ENCODE measurements around the gene COL27A1.

The COL27A1 gene

DNA sequence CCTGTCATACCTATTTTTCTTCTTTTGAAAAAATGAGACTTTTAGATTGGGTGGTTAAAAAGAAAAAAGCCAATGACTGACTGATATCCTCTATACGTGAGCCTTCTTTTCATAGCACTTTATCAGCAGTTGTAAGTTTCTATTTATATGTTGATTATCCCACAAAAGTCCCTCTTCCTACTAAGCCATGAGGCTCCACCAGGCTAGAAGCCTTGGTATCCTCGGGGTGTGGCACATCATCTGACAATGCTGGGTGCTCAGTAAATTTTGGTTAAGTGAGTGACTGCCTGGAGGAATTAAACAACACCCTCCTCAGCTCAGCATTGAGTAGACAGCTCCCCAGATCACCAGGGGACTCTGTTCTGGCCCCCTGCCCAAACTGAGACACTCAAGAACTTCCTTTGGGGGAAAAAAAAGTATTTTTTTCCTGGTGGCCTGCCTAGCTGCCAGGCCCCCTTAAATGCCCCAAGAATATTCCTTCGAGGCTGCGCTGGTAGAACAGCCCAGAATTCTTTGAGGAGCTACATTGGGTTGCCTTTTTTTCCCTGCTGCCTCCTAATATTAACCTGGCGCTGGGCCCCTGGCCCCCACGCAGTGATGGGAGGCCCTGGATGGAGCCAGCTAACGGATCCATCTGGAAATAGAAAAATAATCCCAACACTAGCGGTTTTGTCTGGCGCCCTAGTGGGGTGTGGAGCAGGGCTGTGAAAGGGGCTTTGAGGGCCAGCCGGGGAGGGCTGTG is 23.4 kb upstream of the COL27A1 start:
- peaks cover 0 to 41% (median 0%) of the 10 kb centered on the region in 3 experiments for H3K27me3 ChIP-seq (ENCODE audit: control insufficient read depth in 3 of 3, insufficient read depth in 3 of 3, low read depth in 1 of 3, low read length in 3 of 3)
- H2BK5ac ChIP-seq (ENCODE audit: low read length), result no peak overlapping the region
- H2AFZ ChIP-seq (ENCODE audit: low read length), result no peak overlapping the region
- no peak overlapping the region for H3K14ac ChIP-seq (ENCODE audit: low read length)
- H3K9me3 ChIP-seq (replicated peaks in 1 of 2; ENCODE audit: control insufficient read depth in 2 of 2, insufficient read depth in 1 of 2, low read depth in 1 of 2, low read length in 2 of 2), result peaks cover 2 to 5% of the 10 kb centered on the region in 2 donors
- no peaks in the 10 kb centered on the region for H3K36me3 ChIP-seq (replicated peaks in 1 of 2; ENCODE audit: control insufficient read depth in 2 of 2, insufficient read depth in 2 of 2, low read length in 2 of 2)
- H2BK12ac ChIP-seq (ENCODE audit: low read length), result no peak overlapping the region
- no peak for DNase-seq (ENCODE audit: low spot score)
- no peaks in the 10 kb centered on the region for H3K4me1 ChIP-seq (ENCODE audit: control insufficient read depth in 2 of 2, insufficient read depth in 1 of 2, low read depth in 1 of 2, low read length in 2 of 2)
- H2BK120ac ChIP-seq (ENCODE audit: low read depth, low read length), result no peak overlapping the region
- no peak overlapping the region for H3K4me3 ChIP-seq (ENCODE audit: low read length in 2 of 2)
- H4K8ac ChIP-seq (ENCODE audit: low read depth, low read length), result no peak overlapping the region
- no peaks in the 10 kb centered on the region for H3K79me1 ChIP-seq (ENCODE audit: low read depth, low read length)
- peak overlapping the region; percentile 71 for H3K18ac ChIP-seq (ENCODE audit: low read length)
- H3K9ac ChIP-seq (ENCODE audit: low read depth, low read length, poor library complexity), result no peak overlapping the region
- no peak overlapping the region for H2AK5ac ChIP-seq (ENCODE audit: low read depth, low read length)
- H4K91ac ChIP-seq (ENCODE audit: low read depth, low read length, poor library complexity), result no peak overlapping the region
- H3K4me2 ChIP-seq (ENCODE audit: insufficient read depth, low read length, poor library complexity, severe bottlenecking), result no peak overlapping the region
- peak overlapping the region; percentile 28 for H3K23ac ChIP-seq (ENCODE audit: low read depth, low read length, poor library complexity)
- no peak overlapping the region for H3K4ac ChIP-seq (ENCODE audit: low read length)
- H3K27ac ChIP-seq (replicated peaks; ENCODE audit: low read length), result no peak overlapping the region
- H2BK15ac ChIP-seq (ENCODE audit: low read length), result no peak overlapping the region
- no CpG with 5 or more reads among the region's 10 CpGs for WGBS, 2 donors (ENCODE audit: extremely low coverage in 2 of 2, insufficient read length in 2 of 2, insufficient replicate concordance in 1 of 2)

DNA sequence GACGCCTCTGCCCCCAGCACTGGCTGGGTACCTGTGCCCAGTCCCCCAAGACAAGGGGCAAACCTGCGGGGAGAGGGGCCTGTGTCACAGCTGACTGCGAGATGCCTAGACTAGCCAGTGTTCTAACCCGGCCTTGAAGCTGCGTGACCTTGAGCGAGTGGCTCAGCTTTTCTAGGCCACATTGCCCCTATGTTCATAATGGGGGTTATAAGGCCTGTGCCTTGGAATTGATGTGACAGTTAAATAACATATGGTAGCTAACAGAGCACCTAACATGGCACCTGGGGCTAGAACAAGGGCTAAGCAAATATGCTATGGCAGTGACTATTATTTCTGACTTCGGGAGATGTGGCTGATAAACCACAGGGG is 22.8 kb upstream of the COL27A1 start:
- Histone ChIP-seq H3K4ac (ENCODE audit: low read length) (no peak overlapping the region), H3K36me3 (replicated peaks in 1 of 2; ENCODE audit: control insufficient read depth in 2 of 2, insufficient read depth in 2 of 2, low read length in 2 of 2) (no peaks in the 10 kb centered on the region), H4K8ac (ENCODE audit: low read depth, low read length) (no peak overlapping the region), H2BK15ac (ENCODE audit: low read length) (no peak overlapping the region), H2BK12ac (ENCODE audit: low read length) (no peak overlapping the region), H3K9ac (ENCODE audit: low read depth, low read length, poor library complexity) (no peak overlapping the region), H3K9me3 (replicated peaks in 1 of 2; ENCODE audit: control insufficient read depth in 2 of 2, insufficient read depth in 1 of 2, low read depth in 1 of 2, low read length in 2 of 2) (peaks cover 2 to 5% of the 10 kb centered on the region in 2 donors), H3K79me1 (ENCODE audit: low read depth, low read length) (no peaks in the 10 kb centered on the region), H2BK120ac (ENCODE audit: low read depth, low read length) (no peak overlapping the region), H3K4me1 (ENCODE audit: control insufficient read depth in 2 of 2, insufficient read depth in 1 of 2, low read depth in 1 of 2, low read length in 2 of 2) (no peaks in the 10 kb centered on the region), H3K18ac (ENCODE audit: low read length) (peak overlapping the region; percentile 71), H2AK5ac (ENCODE audit: low read depth, low read length) (no peak overlapping the region), H4K91ac (ENCODE audit: low read depth, low read length, poor library complexity) (no peak overlapping the region), H3K27me3 (ENCODE audit: control insufficient read depth in 3 of 3, insufficient read depth in 3 of 3, low read depth in 1 of 3, low read length in 3 of 3) (peaks cover 0 to 44% (median 0%) of the 10 kb centered on the region in 3 experiments), H3K27ac (replicated peaks; ENCODE audit: low read length) (no peak overlapping the region), H2BK5ac (ENCODE audit: low read length) (no peak overlapping the region), H3K4me3 (ENCODE audit: low read length in 2 of 2) (no peak overlapping the region), H2AFZ (ENCODE audit: low read length) (no peak overlapping the region), H3K4me2 (ENCODE audit: insufficient read depth, low read length, poor library complexity, severe bottlenecking) (no peak overlapping the region), H3K14ac (ENCODE audit: low read length) (no peak overlapping the region), H3K23ac (ENCODE audit: low read depth, low read length, poor library complexity) (peak overlapping the region; percentile 28)
- WGBS, 2 donors (ENCODE audit: extremely low coverage in 2 of 2, insufficient read length in 2 of 2, insufficient replicate concordance in 1 of 2), result no CpG with 5 or more reads among the region's 7 CpGs
- no peak for DNase-seq (ENCODE audit: low spot score)

DNA sequence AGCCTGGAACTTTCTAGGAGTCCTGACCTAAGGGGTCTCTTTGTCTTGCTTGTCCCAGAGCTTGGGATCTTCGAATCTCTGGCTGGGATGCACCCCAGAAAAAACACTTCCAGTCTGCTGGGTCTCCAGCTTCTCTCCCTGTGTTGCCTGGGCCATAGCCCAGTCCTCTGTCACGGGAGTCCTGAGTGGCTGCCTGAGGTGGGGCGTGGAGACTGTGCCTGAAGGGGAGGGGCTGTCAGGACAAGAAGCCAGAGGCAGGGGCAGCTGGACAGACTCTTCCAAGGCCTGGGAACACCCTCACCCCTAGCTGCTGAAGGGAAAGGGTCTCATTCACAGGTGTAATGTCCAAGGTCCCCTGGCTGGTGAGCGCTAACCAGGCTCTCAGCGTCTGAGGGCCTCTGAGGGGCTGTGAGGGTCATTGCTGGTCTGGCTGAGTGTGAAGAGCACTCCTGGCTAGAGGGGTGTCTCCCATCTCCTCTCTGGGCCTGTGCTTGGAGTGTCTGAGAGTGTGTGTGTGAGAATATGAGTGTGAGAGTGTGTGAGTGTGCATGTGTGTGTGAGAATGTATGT is 20.4 kb upstream of the COL27A1 start:
- Histone ChIP-seq H2BK15ac (ENCODE audit: low read length) (peak overlapping the region; percentile 35), H2AK5ac (ENCODE audit: low read depth, low read length) (peak overlapping the region; percentile 37), H3K23ac (ENCODE audit: low read depth, low read length, poor library complexity) (no peak overlapping the region), H3K4me2 (ENCODE audit: insufficient read depth, low read length, poor library complexity, severe bottlenecking) (no peak overlapping the region), H2BK12ac (ENCODE audit: low read length) (no peak overlapping the region), H3K36me3 (replicated peaks in 1 of 2; ENCODE audit: control insufficient read depth in 2 of 2, insufficient read depth in 2 of 2, low read length in 2 of 2) (no peaks in the 10 kb centered on the region), H2BK120ac (ENCODE audit: low read depth, low read length) (no peak overlapping the region), H3K79me1 (ENCODE audit: low read depth, low read length) (no peaks in the 10 kb centered on the region), H3K9me3 (replicated peaks in 1 of 2; ENCODE audit: control insufficient read depth in 2 of 2, insufficient read depth in 1 of 2, low read depth in 1 of 2, low read length in 2 of 2) (peaks cover 2 to 5% of the 10 kb centered on the region in 2 donors), H3K27me3 (ENCODE audit: control insufficient read depth in 3 of 3, insufficient read depth in 3 of 3, low read depth in 1 of 3, low read length in 3 of 3) (peaks cover 0 to 43% (median 0%) of the 10 kb centered on the region in 3 experiments), H3K14ac (ENCODE audit: low read length) (no peak overlapping the region), H2AFZ (ENCODE audit: low read length) (no peak overlapping the region), H3K4ac (ENCODE audit: low read length) (no peak overlapping the region), H3K4me1 (ENCODE audit: control insufficient read depth in 2 of 2, insufficient read depth in 1 of 2, low read depth in 1 of 2, low read length in 2 of 2) (no peaks in the 10 kb centered on the region), H3K4me3 (ENCODE audit: low read length in 2 of 2) (no peak overlapping the region), H3K18ac (ENCODE audit: low read length) (peak overlapping the region; percentile 44), H4K8ac (ENCODE audit: low read depth, low read length) (no peak overlapping the region), H3K27ac (replicated peaks; ENCODE audit: low read length) (no peak overlapping the region), H3K9ac (ENCODE audit: low read depth, low read length, poor library complexity) (no peak overlapping the region), H4K91ac (ENCODE audit: low read depth, low read length, poor library complexity) (no peak overlapping the region), H2BK5ac (ENCODE audit: low read length) (no peak overlapping the region)
- no CpG with 5 or more reads among the region's 5 CpGs for WGBS, 2 donors (ENCODE audit: extremely low coverage in 2 of 2, insufficient read length in 2 of 2, insufficient replicate concordance in 1 of 2)
- no peak for DNase-seq (ENCODE audit: low spot score)

DNA sequence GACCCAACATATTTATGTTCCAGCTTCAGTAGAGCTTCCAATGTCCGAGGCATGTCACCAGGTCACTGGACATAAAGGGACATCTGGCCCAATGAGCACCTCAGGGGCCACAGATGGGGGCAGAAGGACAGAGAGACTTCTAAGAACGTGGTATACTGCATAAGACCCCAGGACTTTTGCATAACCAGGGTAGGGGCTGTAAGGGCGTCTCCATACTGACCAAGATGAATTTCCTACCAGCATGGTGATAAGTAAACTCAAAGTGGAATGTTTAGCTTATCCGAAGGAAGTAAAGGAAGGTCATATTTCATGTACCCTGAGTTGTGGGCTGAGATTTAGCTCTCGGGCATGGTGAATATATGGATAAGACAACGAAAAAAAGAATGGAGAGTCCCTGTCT is 17.5 kb upstream of the COL27A1 start:
- Histone ChIP-seq H3K14ac (ENCODE audit: low read length) (no peak overlapping the region), H3K4ac (ENCODE audit: low read length) (no peak overlapping the region), H2AK5ac (ENCODE audit: low read depth, low read length) (no peak overlapping the region), H4K8ac (ENCODE audit: low read depth, low read length) (no peak overlapping the region), H2BK12ac (ENCODE audit: low read length) (no peak overlapping the region), H3K27me3 (ENCODE audit: control insufficient read depth in 3 of 3, insufficient read depth in 3 of 3, low read depth in 1 of 3, low read length in 3 of 3) (peaks cover 0 to 56% (median 0%) of the 10 kb centered on the region in 3 experiments), H3K79me1 (ENCODE audit: low read depth, low read length) (no peaks in the 10 kb centered on the region), H4K91ac (ENCODE audit: low read depth, low read length, poor library complexity) (no peak overlapping the region), H2BK15ac (ENCODE audit: low read length) (no peak overlapping the region), H3K9me3 (replicated peaks in 1 of 2; ENCODE audit: control insufficient read depth in 2 of 2, insufficient read depth in 1 of 2, low read depth in 1 of 2, low read length in 2 of 2) (peaks cover 0 to 5% of the 10 kb centered on the region in 2 donors), H3K4me2 (ENCODE audit: insufficient read depth, low read length, poor library complexity, severe bottlenecking) (no peak overlapping the region), H2BK120ac (ENCODE audit: low read depth, low read length) (no peak overlapping the region), H3K4me3 (ENCODE audit: low read length in 2 of 2) (no peak overlapping the region), H3K27ac (replicated peaks; ENCODE audit: low read length) (no peak overlapping the region), H3K9ac (ENCODE audit: low read depth, low read length, poor library complexity) (no peak overlapping the region), H3K4me1 (ENCODE audit: control insufficient read depth in 2 of 2, insufficient read depth in 1 of 2, low read depth in 1 of 2, low read length in 2 of 2) (no peaks in the 10 kb centered on the region), H3K18ac (ENCODE audit: low read length) (no peak overlapping the region), H2BK5ac (ENCODE audit: low read length) (no peak overlapping the region), H3K23ac (ENCODE audit: low read depth, low read length, poor library complexity) (no peak overlapping the region), H2AFZ (ENCODE audit: low read length) (no peak overlapping the region), H3K36me3 (replicated peaks in 1 of 2; ENCODE audit: control insufficient read depth in 2 of 2, insufficient read depth in 2 of 2, low read length in 2 of 2) (no peaks in the 10 kb centered on the region)
- WGBS, 2 donors (ENCODE audit: extremely low coverage in 2 of 2, insufficient read length in 2 of 2, insufficient replicate concordance in 1 of 2), result no CpG with 5 or more reads among the region's 6 CpGs
- DNase-seq (ENCODE audit: low spot score), result no peak

Data from neuronal stem cell (in vitro differentiated cells).